Muscle of back (tissue), 11 donors: ENCODE data around the gene CLEC19A. TPM values are rescaled to one million over a fixed set of nuclear protein-coding genes. Genes with fewer than 3 reads are reported as not detected.
"Not testable (repeated sequence)": the region's sequence is repeated elsewhere in the genome, so short reads cannot be mapped to it uniquely, and the experiment has no call there.

Experiments used
- DNase-seq, 3 donors: peaks; one replicate each; pipeline versions ENCODE4 v3.0.0 to v3.0.0-alpha.2; 2013
- polyA plus RNA-seq, 10 donors: library from polyadenylated mRNA; unstranded; fragments of 120-200 nt; gene quantifications; one replicate each; pipeline ENCODE4 v1.2.1, GENCODE V29; 2013; ENCODE audit not compliant: insufficient read length in 10 of 10

CLEC19A gene
- polyA plus RNA-seq, 10 donors: 0.05 to 0.21 (median 0.13) TPM; not detected in 4

GRCh38 chr16:19286827-19287226 is 1.3 kb downstream of the CLEC19A start:
- no peak for DNase-seq

GRCh38 chr16:19287241-19287640 is 1.7 kb downstream of the CLEC19A start:
- no peak for DNase-seq

- no peak for DNase-seq
These were observed 3.6 kb downstream of the CLEC19A start for GRCh38 chr16:19288872-19289799.

GRCh38 chr16:19289811-19290485 is 4.4 kb downstream of the CLEC19A start:
- peak in 1 of 3 donors; percentile 17 for DNase-seq

- no peak for DNase-seq
These were observed 5.3 kb downstream of the CLEC19A start for GRCh38 chr16:19290860-19291259.

- peak in 1 of 3 donors; percentile 21 for DNase-seq
These were observed 5.9 kb downstream of the CLEC19A start for GRCh38 chr16:19291475-19291874.

- DNase-seq: no peak
These were observed 6.7 kb downstream of the CLEC19A start for GRCh38 chr16:19292186-19292585.

GRCh38 chr16:19294156-19294649 is 8.7 kb downstream of the CLEC19A start:
- DNase-seq: peak in 2 of 3 donors; percentile 18 to 59

- DNase-seq: no peak
These were observed 9.9 kb downstream of the CLEC19A start for GRCh38 chr16:19295393-19295792.

- DNase-seq: no peak
These were observed 11.9 kb downstream of the CLEC19A start for GRCh38 chr16:19297454-19297853.

- no peak for DNase-seq
These were observed 14.0 kb downstream of the CLEC19A start for GRCh38 chr16:19299565-19299964.

- no peak for DNase-seq
These were observed 16.4 kb downstream of the CLEC19A start for GRCh38 chr16:19301931-19302330.

- no peak for DNase-seq
These were observed 19.2 kb downstream of the CLEC19A start for GRCh38 chr16:19304750-19305149.

GRCh38 chr16:19305443-19305842 is 19.9 kb downstream of the CLEC19A start:
- DNase-seq: no peak

GRCh38 chr16:19307587-19308241 is 22.2 kb downstream of the CLEC19A start:
- DNase-seq: no peak

GRCh38 chr16:19308392-19308791 is 22.9 kb downstream of the CLEC19A start:
- DNase-seq: no peak

GRCh38 chr16:19309178-19309577 is 23.6 kb downstream of the CLEC19A start:
- no peak for DNase-seq

- DNase-seq: no peak
These were observed 29.3 kb downstream of the CLEC19A start for GRCh38 chr16:19314718-19315425.

GRCh38 chr16:19315889-19316433 is 30.4 kb downstream of the CLEC19A start:
- no peak for DNase-seq

GRCh38 chr16:19316846-19317245 is 31.3 kb downstream of the CLEC19A start:
- DNase-seq: no peak

GRCh38 chr16:19321186-19321585 is 35.7 kb downstream of the CLEC19A start:
- DNase-seq: not testable (repeated sequence)
